ENCODE data around the gene KIF3A.

KIF3A gene

DNA sequence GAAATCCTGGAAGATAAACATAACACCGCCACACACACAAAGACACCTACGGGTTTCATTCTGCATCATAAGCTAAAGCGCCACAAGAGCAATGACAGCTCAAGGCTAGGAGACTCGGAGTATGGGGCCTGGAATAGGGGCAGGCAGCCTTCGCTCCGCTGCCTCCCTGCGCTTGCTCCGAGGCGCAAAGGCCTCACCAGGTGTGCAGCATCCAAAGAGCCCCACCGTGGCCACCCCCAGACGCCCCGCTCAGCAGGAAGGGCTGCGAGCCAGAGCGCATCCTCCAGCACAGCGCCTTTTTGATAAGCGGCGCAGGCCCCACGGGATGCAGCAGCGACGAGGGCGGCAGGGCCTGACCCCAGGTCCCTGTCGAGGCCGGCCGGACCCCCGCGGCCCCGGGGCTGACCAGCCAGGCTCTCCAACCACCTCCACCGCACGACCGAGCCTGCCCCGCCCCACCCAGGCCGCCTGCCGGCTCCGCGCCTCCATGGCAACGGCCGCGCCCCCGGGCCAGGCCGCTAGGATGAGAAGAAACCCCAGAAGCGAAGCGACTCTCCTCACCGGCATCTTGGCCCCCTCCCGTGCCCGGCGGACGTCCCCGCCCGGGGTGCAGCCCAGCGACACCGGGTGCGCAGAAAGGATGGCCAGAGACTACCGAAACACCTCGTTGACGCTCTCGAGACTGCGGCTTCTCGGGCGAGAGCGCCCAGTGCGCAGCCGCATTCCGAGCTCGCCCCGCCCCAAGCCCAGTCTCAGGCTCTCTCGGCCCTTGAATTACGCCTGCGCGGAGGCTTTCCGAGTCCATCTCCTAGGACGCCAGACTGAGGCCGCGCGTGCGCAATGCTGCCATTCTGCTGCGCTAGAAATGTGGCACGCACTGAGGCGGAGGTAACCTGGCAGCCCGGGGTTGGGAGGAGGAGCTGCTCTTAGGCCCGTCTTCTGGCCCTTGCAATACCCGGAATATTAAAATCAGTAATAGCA, at the start of gene KIF3A:
TSS of gene KIF3A (minus strand) at position 694 of the 981 bp plus-strand sequence. CDS start at position 567, 127 bp downstream.
- peak; percentile 94 for DNase-seq (ENCODE audit: low spot score)
- H3K4me3 ChIP-seq, result peak within 1 kb of the TSS; percentile 97
- H3K27ac ChIP-seq, result peak within 1 kb of the TSS in 1 of 2 donors; percentile 84
- no peak for TF ChIP-seq CTCF (IDR thresholded peaks at IDR 0.05)

DNA sequence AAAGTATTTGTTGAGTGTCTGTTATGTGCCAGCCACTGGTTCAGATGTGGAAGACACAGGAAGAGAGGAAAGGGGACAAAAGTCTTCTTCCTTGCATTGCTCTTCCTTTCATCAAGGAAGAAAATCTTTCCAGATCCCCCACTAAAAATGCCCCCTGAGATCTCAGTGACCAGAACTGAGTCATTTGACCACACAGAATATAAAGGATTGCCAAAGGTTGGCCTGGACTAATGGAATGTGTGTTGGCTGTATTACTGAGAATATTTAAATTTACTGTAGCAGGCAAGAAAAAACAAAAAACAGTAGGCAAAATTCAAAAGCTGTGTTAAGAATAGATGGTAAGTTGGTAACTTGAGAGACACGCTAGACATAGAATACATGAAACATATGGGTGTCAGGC, 49.7 kb upstream of the KIF3A start:
- Histone ChIP-seq H3K4me3 (no peak overlapping the region), H3K27ac (no peak overlapping the region)
- no peak for TF ChIP-seq CTCF (IDR thresholded peaks at IDR 0.05)
- no peak for DNase-seq (ENCODE audit: low spot score)

- no peak overlapping the region for H3K4me3 ChIP-seq
- no peak for TF ChIP-seq CTCF (IDR thresholded peaks at IDR 0.05)
Observed at GRCh38 chr5:132785864-132786263, 48.5 kb upstream of the KIF3A start.

DNA sequence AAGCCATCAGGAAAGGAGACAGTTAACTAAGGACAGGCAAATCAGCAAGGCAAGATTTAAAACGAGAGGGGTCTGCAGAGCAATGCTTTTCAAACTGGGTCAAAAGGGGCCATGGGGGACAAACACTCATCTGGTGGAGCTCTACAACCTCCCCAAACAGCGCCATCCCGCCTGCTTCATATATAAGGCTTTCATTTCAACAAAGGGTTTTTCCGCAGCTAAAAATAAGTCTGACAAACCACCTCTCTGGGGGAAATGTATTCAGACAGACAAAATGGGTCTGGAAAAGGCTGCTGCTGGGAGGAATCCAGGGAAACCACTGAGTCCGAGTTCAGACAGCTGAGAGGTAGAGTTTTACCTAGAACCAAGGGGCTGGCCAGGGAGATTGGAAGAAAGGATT, 48.0 kb upstream of the KIF3A start:
- H3K27ac ChIP-seq, result no peak overlapping the region

More at GRCh38 chr5:132785864-132786263, 48.5 kb upstream of the KIF3A start:
- DNase-seq (ENCODE audit: low spot score), result no peak
- H3K27ac ChIP-seq, result no peak overlapping the region

GRCh38 chr5:132782101-132782500, 44.8 kb upstream of the KIF3A start:
- DNase-seq (ENCODE audit: low spot score), result peak; percentile 45
- Histone ChIP-seq H3K27ac (no peak overlapping the region), H3K4me3 (no peak overlapping the region)
- no peak for TF ChIP-seq CTCF (IDR thresholded peaks at IDR 0.05)

More for the DNA sequence above, 48.0 kb upstream of the KIF3A start:
- no peak for TF ChIP-seq CTCF (IDR thresholded peaks at IDR 0.05)
- no peak for DNase-seq (ENCODE audit: low spot score)
- peak overlapping the region; percentile 35 for H3K4me3 ChIP-seq

GRCh38 chr5:132781029-132781428, 43.7 kb upstream of the KIF3A start:
- no peak for TF ChIP-seq CTCF (IDR thresholded peaks at IDR 0.05)
- Histone ChIP-seq H3K4me3 (no peak overlapping the region), H3K27ac (no peak overlapping the region)
- no peak for DNase-seq (ENCODE audit: low spot score)

GRCh38 chr5:132780577-132780976, 43.2 kb upstream of the KIF3A start:
- DNase-seq (ENCODE audit: low spot score), result no peak

More at GRCh38 chr5:132780577-132780976, 43.2 kb upstream of the KIF3A start:
- Histone ChIP-seq H3K4me3 (no peak overlapping the region), H3K27ac (no peak overlapping the region)
- no peak for TF ChIP-seq CTCF (IDR thresholded peaks at IDR 0.05)
